A673 (cell line): Measurements from ENCODE around the gene RFX2.

Source experiments
- CTCF ChIP-seq: fragments of 300-800, 200-600 bp; sonication (generic); conservative IDR thresholded peaks from 2 replicates; pipeline ENCODE4 v1.5.1; 2017; ENCODE audit warnings: low read depth, mild to moderate bottlenecking, antibody characterized with exemption, low read length, moderate library complexity, mixed read lengths
- EZH2 ChIP-seq: fragments of 200-600 bp; sonication (generic); IDR thresholded peaks from 2 replicates; pipeline ENCODE4 v1.6.1; 2017; ENCODE audit warnings: borderline replicate concordance, low read depth, mild to moderate bottlenecking, mixed read lengths, antibody characterized with exemption, low read length; ENCODE audit not compliant: poor library complexity, severe bottlenecking

- TF ChIP-seq EZH2 (no peak), CTCF (no peak)
Measured at GRCh38 chr19:6032827-6033226, 77.5 kb downstream of the RFX2 start.
